Thyroid gland (tissue), 4 donors: ENCODE results near the gene DAND5. TPM values are rescaled to one million over a fixed set of nuclear protein-coding genes. Genes with fewer than 3 reads are reported as not detected.

Experiments
- DNase-seq, 2 donors: peaks; one replicate each; pipeline ENCODE4 v3.0.0-alpha.2; 2019
- H3K27ac ChIP-seq, 3 donors: fragments of 200-600 bp; sonication (generic); 1 replicate in 2 of 3; 2 replicates in 1 of 3; pipeline ENCODE4 v1.5.1; 2016 to 2019; ENCODE audit warnings: mild to moderate bottlenecking in 1 of 3, moderate library complexity in 1 of 3
- H3K27me3 ChIP-seq: fragments of 200-600 bp; sonication (generic); one replicate; pipeline ENCODE4 v1.5.1; 2019
- H3K36me3 ChIP-seq, 2 donors: fragments of 200-600 bp; sonication (generic); one replicate each; pipeline ENCODE4 v1.5.1; 2016 to 2019
- H3K4me1 ChIP-seq, 2 donors: fragments of 200-600 bp; sonication (generic); one replicate each; pipeline ENCODE4 v1.5.1; 2017 to 2019
- H3K4me3 ChIP-seq, 3 donors: fragments of 200-600 bp; sonication (generic); replicated peaks in 1 of 3; 1 replicate in 2 of 3; 2 replicates in 1 of 3; pipeline ENCODE4 v1.5.1; 2016; ENCODE audit warnings: mild to moderate bottlenecking in 1 of 3
- H3K9me3 ChIP-seq: fragments of 200-600 bp; sonication (generic); one replicate; pipeline ENCODE4 v1.5.1; 2017
- CTCF ChIP-seq, 6 experiments: fragments of 200-600 bp in 3 of 6; fragments of 450-650 bp in 3 of 6; sonication (generic) in 3 of 6; IDR thresholded peaks; one replicate each; pipeline ENCODE4 v1.5.1; 2016 to 2019; ENCODE audit warnings: antibody characterized with exemption in 6 of 6, mild to moderate bottlenecking in 2 of 6, inconsistent platforms in 1 of 6, moderate library complexity in 1 of 6
- POLR2A ChIP-seq, 2 donors: fragments of 450-650 bp; IDR thresholded peaks; one replicate each; pipeline ENCODE4 v1.6.1; 2017; ENCODE audit warnings: antibody characterized with exemption in 2 of 2, mild to moderate bottlenecking in 2 of 2, moderate library complexity in 1 of 2
- WGBS, 2 donors: methylation state at CpG; one replicate each; pipeline ENCODE4 v1.1.5; 2017; 5-methylcytosine and 5-hydroxymethylcytosine counted together
- intact Hi-C: fragments of 100-400 bp; cut with DNase I; formaldehyde crosslinking; loops from one replicate; pipeline ENCODE4 v1.15.1; 2023
- total RNA-seq, 4 donors: library from RNA; depleted of rRNA; stranded (reverse); fragments of >200 nt; gene quantifications; one replicate each; pipeline ENCODE4 v1.2.3, GENCODE V29; 2016

DAND5 gene
- total RNA-seq, 4 donors from 2014 or later = 0.40 to 0.45 TPM; not detected in 2

- Histone ChIP-seq H3K27me3 (no peaks in the 10 kb centered on the region), H3K4me1 (peaks cover 20 to 28% of the 10 kb centered on the region in 2 donors), H3K27ac (peak within 1 kb of the TSS; percentile 79 to 87 (median 81)), H3K36me3 (no peaks in the 10 kb centered on the region), H3K4me3 (peak within 1 kb of the TSS; percentile 53 to 86 (median 78)), H3K9me3 (no peaks in the 10 kb centered on the region)
- WGBS, 2 donors = 31 to 45% methylated on average over 24 to 31 of the region's 84 CpGs
- intact Hi-C loops = no loop called here
- peak; percentile 72 to 79 for DNase-seq
- TF ChIP-seq POLR2A (IDR thresholded peaks at IDR 0.05) = peak in 1 of 2 donors; percentile 40
- no peak for TF ChIP-seq CTCF (IDR thresholded peaks at IDR 0.05)
These were observed 25.6 kb downstream of the DAND5 start, which contains the start of gene NFIX for GRCh38 chr19:12994701-12995595. NFIX (plus strand) TSS chr19:12995475; CDS start chr19:12995838, 363 bp downstream.

- no peaks in the 10 kb centered on the region for H3K9me3 ChIP-seq
- H3K36me3 ChIP-seq = no peaks in the 10 kb centered on the region
- H3K27me3 ChIP-seq = no peaks in the 10 kb centered on the region
- peak; percentile 53 to 55 for DNase-seq
- peaks cover 20 to 29% of the 10 kb centered on the region in 2 donors for H3K4me1 ChIP-seq
- intact Hi-C loops = no loop called here
- H3K27ac ChIP-seq = peak overlapping the region; percentile 79 to 87 (median 81)
- TF ChIP-seq CTCF (IDR thresholded peaks at IDR 0.05) (no peak), POLR2A (IDR thresholded peaks at IDR 0.05) (peak in 1 of 2 donors; percentile 6)
- 0% methylated on average over 16 to 19 of the region's 129 CpGs for whole genome bisulfite sequencing, 2 donors
- H3K4me3 ChIP-seq = peak overlapping the region; percentile 53 to 86 (median 78)
These were observed 26.4 kb downstream of the DAND5 start for GRCh38 chr19:12995596-12996405.

GRCh38 chr19:12996406-12997094, 27.2 kb downstream of the DAND5 start:
- no peak for TF ChIP-seq CTCF (IDR thresholded peaks at IDR 0.05)
- TF ChIP-seq POLR2A (IDR thresholded peaks at IDR 0.05) = no peak
- Histone ChIP-seq H3K4me3 (peak overlapping the region; percentile 53 to 86 (median 78)), H3K27ac (peak overlapping the region; percentile 79 to 87 (median 81)), H3K27me3 (no peaks in the 10 kb centered on the region), H3K4me1 (peaks cover 28 to 36% of the 10 kb centered on the region in 2 donors), H3K36me3 (no peaks in the 10 kb centered on the region), H3K9me3 (no peaks in the 10 kb centered on the region)
- peak; percentile 56 to 60 for DNase-seq
- WGBS, 2 donors = 0 to 21% methylated on average over 1 to 2 of the region's 52 CpGs
- intact Hi-C loops = no loop called here

- Histone ChIP-seq H3K4me1 (peaks cover 36 to 43% of the 10 kb centered on the region in 2 donors), H3K9me3 (no peaks in the 10 kb centered on the region), H3K27me3 (no peaks in the 10 kb centered on the region), H3K36me3 (no peaks in the 10 kb centered on the region), H3K27ac (peak overlapping the region; percentile 79 to 87 (median 81)), H3K4me3 (peak overlapping the region in 1 of 3 donors; percentile 78)
- DNase-seq = no peak
- WGBS, 2 donors = 80 to 89% methylated on average over 17 to 20 of the region's 25 CpGs
- intact Hi-C loops = no loop called here
- TF ChIP-seq POLR2A (IDR thresholded peaks at IDR 0.05) (no peak), CTCF (IDR thresholded peaks at IDR 0.05) (no peak)
These were observed 28.0 kb downstream of the DAND5 start for GRCh38 chr19:12997179-12997966.
